Activated T-cell treated with anti-CD3 and anti-CD28 coated beads for 1 hour (primary cell): ENCODE data around the gene TMSB4Y.

Experiments used
- DNase-seq: peaks from one replicate; pipeline ENCODE4 v3.0.0-alpha.2; 2020; ENCODE audit warnings: low read depth

Gene TMSB4Y

DNA sequence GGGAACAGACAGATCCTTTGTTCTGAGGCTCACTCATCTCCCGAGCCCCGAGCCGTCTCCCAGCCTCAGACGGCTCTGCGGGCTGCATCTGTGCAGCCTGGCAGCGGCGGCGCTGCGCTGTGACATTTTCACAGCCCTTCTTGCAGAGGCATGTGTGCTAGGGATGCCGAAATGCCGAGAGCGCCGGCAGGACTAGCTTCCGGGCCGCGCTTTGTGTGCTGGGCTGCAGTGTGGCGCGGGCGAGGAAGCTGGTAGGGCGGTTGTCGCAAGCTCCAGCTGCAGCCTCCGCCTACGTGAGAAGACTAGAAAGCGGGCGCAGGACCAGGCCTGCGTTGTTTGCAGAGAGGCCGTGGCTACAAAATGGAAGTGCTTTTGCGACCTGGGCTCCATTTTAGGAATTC lies at the start of gene TMSB4Y:
TMSB4Y (plus strand) TSS at position 332 of the 401 bp plus-strand sequence.
- DNase-seq = peak; percentile 57

DNA sequence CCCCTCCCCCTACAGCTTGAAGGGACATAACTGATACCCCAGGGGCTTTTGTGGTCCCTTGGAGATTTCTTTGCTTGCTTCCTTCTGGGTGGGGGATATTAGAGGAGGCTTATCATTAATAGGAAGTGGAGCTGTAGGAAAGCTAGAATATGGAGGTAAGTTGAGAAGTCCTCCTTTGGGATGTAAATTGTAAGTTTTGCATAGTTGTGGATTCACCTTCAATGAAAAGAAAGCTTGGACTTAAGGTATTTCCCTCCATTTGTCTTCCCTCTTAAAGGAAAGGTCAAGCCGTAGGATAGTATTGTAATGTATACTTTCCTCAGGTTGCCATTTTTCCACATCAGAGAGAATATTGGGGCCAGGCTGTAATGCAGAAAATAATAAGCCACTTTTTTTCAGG lies 39.5 kb upstream of the TMSB4Y start:
- DNase-seq = no peak

DNA sequence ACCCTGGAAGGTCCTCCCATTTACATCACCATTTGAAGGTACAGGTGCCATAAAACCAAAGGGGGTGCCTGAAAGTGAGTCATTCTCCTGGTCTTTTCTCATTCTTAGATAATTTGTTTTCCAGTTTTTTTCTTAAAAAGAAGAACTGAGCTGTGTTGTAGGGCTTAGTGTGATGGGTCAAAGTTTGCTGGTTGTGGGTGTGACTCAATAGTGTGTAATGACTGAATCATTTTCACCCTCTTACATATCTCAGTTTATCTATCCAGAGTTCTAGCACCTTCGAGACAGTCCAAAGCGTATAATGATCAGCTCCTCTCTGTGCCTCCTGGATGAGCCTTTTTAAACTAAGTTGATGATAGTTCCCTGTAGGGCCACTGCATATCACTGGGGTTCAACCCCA lies 32.6 kb upstream of the TMSB4Y start:
- DNase-seq = no peak

DNA sequence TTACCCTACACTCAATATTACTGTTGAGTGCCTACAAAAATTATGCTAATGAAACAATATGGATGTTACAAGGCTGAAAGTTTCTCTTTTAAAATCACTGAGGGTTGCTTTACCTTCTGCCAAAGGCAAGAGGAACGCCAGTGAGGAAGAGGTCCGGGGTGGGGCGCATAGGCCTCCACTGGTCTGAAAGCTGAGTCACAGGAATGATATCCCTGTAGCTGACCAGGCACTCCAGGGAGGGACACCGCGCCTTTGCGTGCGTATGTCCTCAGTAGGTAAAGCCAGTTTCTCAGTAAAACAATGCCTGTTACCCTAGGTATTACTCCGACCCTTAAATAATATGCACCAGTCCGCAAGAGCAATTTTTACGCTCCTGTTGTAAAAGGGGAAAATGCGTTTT lies 1.4 kb upstream of the TMSB4Y start:
- DNase-seq = no peak

DNA sequence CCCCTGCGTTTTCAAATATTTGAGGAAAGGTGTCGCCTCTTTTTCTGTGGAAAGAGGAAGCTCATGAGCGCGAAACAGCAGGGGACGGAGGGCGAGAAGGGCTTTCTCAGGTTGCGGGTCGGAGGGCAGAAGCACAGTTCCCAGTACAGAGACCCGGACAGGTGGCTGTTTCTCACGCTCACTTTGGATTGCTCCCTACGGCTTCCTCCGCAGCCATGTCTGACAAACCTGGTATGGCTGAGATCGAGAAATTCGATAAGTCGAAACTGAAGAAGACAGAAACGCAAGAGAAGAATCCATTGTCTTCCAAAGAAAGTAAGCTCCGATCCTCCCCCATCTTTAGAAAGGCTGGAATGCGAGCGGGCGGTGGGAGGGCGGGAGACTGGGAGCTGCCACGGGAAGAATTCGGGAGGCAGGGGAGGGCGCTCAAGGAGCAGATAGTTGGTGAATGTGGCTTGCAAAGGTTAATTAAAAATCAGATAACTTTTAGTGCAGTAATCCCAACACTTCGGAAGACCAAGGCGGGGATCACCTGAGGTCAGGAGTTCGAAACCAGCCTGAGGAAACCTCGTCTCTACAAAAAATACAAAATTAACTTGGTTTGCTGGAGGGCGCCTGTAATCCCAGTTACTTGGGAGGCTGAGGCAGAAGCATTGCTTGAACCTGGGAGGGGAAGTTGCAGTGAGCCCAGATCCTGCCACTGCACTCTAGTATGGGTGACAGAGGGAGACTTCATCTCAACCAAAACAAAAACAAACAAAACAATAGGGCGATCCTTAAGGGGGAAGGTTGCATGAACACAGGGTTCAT lies 627 bp downstream of the TMSB4Y start:
- peak; percentile 11 for DNase-seq

DNA sequence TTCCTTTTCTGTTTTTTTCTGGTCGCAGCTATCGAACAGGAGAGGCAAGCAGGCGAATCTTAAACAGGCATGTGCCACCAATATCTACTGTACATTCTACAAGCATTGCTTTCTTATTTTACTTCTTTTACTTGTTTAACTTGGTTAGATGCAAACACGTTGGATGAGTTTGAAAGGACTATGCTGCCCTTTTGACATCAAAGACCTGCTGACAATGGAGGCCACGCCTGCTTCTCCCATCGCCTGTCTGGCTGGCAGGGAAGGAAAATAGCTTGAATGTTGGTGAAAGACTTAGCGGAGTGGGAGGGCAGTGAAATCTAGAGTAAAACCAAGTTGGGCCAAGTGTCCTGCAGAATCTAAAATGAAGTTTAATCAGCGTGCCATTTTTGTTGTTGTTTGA lies 1.5 kb downstream of the TMSB4Y start:
- no peak for DNase-seq

DNA sequence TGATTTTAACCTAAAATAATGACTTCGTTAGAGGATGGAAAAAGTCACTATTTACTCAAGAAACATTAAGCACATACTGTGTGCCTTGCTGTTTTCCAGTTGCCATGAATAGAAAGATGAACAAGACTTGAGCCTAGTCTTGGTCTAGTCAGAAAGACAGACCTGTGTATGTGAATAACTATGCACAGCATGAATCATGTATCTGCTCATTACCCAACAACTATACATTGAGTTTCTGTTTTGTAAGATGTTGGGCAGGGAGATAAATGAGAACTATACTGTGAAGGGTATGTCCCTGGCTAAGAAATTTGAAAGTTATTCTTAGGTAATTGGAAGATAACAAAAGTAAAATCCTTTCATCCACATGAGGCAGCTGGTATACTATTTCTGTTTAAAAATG lies 4.3 kb downstream of the TMSB4Y start:
- no peak for DNase-seq

DNA sequence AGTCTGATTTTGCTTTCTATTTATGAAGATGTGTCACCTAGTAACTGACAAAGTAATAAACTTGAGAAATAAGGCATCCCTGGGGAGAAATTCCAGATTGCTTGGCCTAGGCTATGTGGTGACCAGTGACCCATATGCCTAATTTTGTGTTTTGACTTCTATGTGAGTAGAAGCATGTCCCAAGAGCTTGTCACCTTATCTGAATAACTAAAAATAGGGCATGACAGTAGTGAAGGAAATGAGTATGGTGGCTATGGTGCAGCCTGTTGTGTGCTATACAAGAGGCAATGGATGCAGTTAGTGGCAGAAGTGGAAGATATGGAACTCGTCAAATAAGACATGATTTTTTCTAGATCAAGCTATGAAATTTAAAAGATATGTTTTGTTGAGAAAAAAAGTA lies 15.3 kb downstream of the TMSB4Y start:
- DNase-seq = no peak

DNA sequence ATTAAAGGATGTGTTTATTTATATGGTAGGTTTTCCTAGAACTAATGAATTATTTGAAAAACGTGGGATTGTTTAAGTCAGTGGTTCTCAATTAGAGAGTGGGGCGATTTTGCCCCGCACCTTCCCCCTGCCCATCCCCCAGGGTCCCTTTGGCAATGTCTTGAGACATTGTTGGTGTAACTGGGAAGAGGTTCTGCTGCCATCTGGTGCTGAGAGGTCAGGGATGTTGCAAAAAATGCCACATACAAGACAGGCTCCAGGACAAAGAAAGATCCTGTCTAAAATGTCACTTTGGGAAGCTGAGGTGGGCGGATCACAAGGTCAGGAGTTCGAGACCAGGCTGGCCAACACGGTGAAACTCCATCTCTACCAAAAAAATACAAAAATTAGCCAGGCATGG lies 25.8 kb downstream of the TMSB4Y start:
- no peak for DNase-seq

DNA sequence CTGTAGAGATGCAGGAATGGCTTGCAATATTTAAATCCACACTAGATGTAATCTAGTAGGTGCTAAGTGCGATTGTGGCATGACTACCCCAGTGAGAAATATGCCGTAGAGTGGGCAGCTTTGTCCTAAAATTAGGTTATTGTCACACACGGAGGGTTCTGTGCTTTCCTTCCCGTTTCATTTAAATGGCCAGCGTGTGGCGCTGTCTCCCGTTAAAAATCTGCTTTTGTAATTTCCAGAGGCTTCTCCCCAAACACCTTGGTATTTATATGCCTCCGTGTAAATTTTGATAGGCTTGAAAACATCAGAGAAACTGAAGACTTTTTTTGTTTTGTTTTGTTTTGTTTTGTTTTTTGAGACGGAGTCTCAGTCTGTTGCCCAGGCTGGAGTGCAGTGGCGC lies 34.9 kb downstream of the TMSB4Y start:
- DNase-seq = no peak

DNA sequence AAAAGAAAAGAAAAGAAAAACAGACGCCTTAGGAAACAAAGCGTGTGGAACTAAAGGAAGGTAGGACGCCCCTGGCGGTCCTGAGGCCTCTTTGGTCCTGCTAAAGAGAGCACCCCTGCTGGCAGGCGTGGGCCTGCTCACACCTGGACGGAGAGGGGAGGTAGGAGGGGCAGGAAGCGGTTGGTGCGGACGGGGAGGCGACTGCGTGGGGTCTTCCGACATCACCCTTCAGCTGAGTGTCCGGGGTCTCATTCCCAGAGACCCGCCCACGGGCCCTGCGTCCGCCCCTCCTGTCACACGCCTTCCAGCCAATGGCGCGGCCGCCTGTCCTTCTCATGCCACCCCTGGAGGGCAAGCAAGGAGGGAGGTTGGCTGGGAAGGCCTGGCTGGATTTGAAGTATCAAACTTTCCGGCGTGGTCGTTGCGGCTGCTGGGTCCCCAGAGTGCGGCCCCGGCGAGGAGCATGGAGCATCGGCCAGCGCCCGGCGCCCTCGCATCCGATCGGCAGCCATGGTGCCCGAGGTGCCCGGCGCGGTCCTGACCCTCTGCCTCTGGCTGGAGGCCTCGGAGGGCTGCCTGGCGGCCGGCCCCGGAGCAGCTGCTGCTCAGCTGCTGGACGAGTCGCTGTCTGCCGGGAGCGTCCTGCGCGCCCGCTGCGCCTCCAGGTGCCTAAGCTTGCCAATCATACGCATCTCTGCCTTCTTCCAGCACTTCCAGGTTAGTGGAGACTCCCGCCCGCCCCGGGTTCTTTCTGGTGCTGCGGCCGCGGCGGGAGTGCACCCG lies 47.8 kb downstream of the TMSB4Y start:
- DNase-seq = no peak

DNA sequence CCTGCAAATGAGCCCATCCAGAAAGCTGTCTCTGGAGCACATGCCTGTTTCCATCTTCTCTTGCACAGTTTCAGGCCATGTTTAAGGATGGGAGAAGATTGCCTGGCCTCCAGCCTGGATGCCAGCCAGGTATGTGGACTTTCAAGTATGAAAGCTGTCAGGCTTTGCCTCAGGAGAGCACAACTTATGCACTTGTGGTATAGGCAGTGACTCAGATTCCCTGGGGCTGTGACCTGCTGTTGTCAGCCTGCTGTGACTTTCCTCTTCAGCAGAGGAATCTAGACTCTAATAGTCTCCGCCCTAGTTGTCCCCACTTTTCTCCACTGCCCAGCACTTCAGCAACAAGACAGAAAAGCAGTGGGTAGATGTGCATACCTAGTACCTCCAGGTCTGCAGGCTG lies 51.0 kb downstream of the TMSB4Y start:
- DNase-seq = no peak
